Bone marrow (tissue), 2 donors: ENCODE results near the gene RAB14.
"Not testable (repeated sequence)": the region's sequence is repeated elsewhere in the genome, so short reads cannot be mapped to it uniquely, and the experiment has no call there.

Experiments used
- DNase-seq, 2 donors: peaks; one replicate each; lab custom pipeline; 2025; lab: John Stamatoyannopoulos, UW

Gene RAB14

GRCh38 chr9:121191235-121191634, 10.4 kb downstream of the RAB14 start:
- DNase-seq = no peak

GRCh38 chr9:121189660-121190059, 12.0 kb downstream of the RAB14 start:
- no peak for DNase-seq

GRCh38 chr9:121189006-121189405, 12.7 kb downstream of the RAB14 start:
- DNase-seq = no peak

- no peak for DNase-seq
Measured at GRCh38 chr9:121187636-121188305, 13.9 kb downstream of the RAB14 start.

GRCh38 chr9:121185774-121186403, 15.8 kb downstream of the RAB14 start:
- no peak for DNase-seq

- DNase-seq = no peak
Measured at GRCh38 chr9:121185178-121185745, 16.4 kb downstream of the RAB14 start.

- no peak for DNase-seq
Measured at GRCh38 chr9:121184463-121184862, 17.2 kb downstream of the RAB14 start.

- no peak for DNase-seq
Measured at GRCh38 chr9:121183666-121184423, 17.8 kb downstream of the RAB14 start.

- peak in 1 of 2 donors; percentile 23 for DNase-seq
Measured at GRCh38 chr9:121182989-121183388, 18.7 kb downstream of the RAB14 start.

GRCh38 chr9:121182101-121182836, 19.4 kb downstream of the RAB14 start:
- DNase-seq = no peak

GRCh38 chr9:121179930-121180681, 21.6 kb downstream of the RAB14 start:
- no peak for DNase-seq

GRCh38 chr9:121179373-121179721, 22.3 kb downstream of the RAB14 start:
- DNase-seq = not testable (repeated sequence)

- DNase-seq = no peak
Measured at GRCh38 chr9:121178676-121179372, 22.8 kb downstream of the RAB14 start.

- DNase-seq = no peak
Measured at GRCh38 chr9:121173501-121173900, 28.2 kb downstream of the RAB14 start.

GRCh38 chr9:121172726-121173487, 28.8 kb downstream of the RAB14 start:
- DNase-seq = no peak

GRCh38 chr9:121171236-121171635, 30.4 kb downstream of the RAB14 start:
- no peak for DNase-seq

- no peak for DNase-seq
Measured at GRCh38 chr9:121169094-121169601, 32.5 kb downstream of the RAB14 start.

GRCh38 chr9:121168052-121168451, 33.6 kb downstream of the RAB14 start:
- DNase-seq = no peak

GRCh38 chr9:121160025-121160424, 41.6 kb downstream of the RAB14 start:
- DNase-seq = peak in 1 of 2 donors; percentile 78

GRCh38 chr9:121157939-121158338, 43.7 kb downstream of the RAB14 start:
- no peak for DNase-seq
